Kidney glomerular epithelial cell (primary cell): ENCODE measurements around the gene ADCY5.

Experiments
- DNase-seq: peaks from one replicate; lab custom pipeline; 2025; lab: John Stamatoyannopoulos, UW

Gene ADCY5

DNA sequence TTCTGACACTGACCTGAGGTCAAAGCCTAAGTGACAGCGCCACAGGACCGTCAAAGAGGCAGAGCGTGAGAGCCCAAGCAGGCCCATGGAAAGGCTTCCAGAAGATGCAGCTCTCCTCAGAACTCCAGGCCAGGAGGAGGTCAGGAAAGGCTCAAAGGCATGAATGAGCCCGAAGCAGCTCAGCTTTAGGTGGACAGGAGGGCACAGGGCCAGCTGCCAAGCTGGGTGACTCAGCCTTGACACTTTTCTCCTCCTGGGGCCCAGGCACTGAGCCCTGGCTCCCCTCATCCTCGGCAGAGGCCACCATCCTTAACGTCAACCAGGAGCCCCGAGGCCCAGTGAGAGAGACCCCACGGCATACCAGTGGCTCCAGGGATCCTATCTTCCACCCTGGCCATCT, 62.9 kb downstream of the ADCY5 start:
- DNase-seq = no peak

GRCh38 chr3:123385499-123385898, 63.4 kb downstream of the ADCY5 start:
- no peak for DNase-seq

DNA sequence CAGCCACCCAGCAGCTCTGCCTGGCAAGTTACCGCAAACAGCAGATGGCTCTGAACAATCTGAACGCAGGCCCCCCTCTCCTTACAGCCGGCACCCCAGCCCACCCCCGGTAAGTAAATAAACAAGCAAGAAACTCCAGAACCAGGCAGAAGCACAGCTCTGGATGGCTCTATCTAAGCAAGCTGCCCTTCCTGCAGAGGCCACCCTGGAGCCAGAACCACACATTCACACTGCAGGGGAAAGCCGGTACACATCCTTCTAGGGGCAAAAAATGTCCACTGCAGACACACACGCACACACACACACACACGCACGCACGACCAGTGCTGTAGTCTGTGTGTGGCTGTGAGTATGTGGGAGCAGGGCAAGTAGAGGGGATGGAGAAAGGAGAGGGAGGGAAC, 63.9 kb downstream of the ADCY5 start:
- DNase-seq = no peak

GRCh38 chr3:123384256-123384655, 64.6 kb downstream of the ADCY5 start:
- no peak for DNase-seq

- DNase-seq = no peak
These were observed 65.5 kb downstream of the ADCY5 start for GRCh38 chr3:123383091-123384053.

GRCh38 chr3:123380261-123380660, 68.6 kb downstream of the ADCY5 start:
- DNase-seq = no peak

DNA sequence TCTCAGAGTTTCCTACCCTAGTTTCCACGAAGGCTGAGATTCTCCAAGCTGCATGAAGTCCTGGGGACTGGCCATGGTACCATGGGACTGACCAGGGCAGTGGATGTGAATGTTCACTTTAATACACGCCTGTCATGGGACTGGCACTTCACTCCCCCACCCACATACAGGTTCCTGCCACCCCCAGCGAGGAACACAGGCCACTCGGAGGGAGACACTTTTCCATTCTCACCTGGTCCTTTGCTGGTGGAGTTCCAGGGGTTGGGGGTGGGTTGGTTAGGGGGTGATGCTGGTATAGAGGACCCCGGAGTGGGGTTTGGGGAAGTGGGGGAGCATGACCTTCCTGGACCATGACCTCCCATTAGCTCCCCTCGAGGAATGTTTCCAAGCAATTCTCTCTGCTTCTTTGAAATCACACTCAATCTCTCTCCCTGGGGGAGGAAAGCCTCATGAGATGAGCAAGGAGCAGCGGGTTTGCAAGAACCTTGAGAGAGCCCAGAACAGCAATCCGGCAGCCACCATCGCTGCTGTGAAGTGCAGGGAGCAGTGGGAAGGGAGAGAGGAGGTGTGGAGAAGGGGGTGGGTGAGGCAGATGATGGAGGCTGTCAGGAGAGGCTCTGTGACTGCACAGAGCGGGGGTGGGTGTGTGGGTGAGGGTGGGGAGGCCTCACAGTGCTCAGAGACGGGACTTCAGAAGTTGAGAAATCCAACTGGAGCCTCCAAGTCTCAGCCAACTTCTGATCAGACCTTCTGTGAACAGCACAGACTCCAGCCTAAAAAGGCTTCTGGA, 69.7 kb downstream of the ADCY5 start:
- no peak for DNase-seq

DNA sequence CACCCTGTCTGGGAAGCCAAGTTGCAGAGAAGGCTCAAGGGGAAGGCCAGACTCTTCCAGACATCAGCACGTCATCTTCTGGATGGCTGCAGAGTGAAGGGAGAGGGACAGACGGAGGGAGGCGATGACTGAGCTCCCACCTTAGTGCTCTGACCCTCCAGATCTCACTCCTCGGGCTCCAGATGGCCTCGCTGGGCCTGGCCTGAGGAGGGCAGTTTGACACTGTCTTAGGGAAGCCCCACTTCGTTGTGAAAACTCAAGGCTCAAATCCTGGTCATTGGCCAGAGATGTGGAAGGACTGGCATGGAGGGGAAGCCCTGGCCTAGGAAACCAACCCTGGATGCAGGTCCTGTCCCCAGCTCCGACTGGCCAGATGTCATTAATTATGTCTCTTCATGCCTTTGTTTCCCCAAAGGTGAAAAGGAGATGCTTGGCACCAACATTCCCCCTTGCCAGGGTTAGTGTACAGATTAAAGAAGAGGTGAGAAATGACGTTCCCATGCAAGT, 70.4 kb downstream of the ADCY5 start:
- no peak for DNase-seq

DNA sequence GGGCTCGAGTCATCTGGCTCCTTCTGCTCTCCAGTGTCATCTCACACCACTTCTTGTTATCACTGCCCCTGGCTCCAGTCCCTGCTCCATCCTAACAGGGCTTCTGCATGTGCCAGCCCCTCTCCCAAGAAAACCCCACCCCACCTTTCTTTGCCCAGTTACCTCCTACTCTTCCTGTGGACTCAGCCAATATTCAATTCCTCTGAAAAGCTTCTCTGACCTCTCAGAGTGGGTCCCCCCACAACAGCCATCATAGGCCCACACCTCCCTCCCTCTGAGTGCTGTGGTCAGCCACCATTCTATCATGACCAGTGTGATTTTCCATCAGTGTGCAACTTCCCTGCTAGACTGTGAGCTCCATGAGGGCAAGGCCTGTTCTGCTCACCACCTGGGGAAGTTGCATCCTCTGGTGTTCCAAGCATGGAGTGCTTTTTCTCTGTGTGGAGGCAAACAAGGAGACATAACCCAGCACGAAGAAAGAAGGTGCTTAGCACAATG, 71.6 kb downstream of the ADCY5 start:
- no peak for DNase-seq

- DNase-seq = no peak
These were observed 72.2 kb downstream of the ADCY5 start for GRCh38 chr3:123376451-123377242.

- no peak for DNase-seq
These were observed 73.6 kb downstream of the ADCY5 start for GRCh38 chr3:123375014-123375940.

GRCh38 chr3:123374016-123374415, 74.9 kb downstream of the ADCY5 start:
- DNase-seq = no peak

GRCh38 chr3:123373474-123373987, 75.4 kb downstream of the ADCY5 start:
- no peak for DNase-seq

DNA sequence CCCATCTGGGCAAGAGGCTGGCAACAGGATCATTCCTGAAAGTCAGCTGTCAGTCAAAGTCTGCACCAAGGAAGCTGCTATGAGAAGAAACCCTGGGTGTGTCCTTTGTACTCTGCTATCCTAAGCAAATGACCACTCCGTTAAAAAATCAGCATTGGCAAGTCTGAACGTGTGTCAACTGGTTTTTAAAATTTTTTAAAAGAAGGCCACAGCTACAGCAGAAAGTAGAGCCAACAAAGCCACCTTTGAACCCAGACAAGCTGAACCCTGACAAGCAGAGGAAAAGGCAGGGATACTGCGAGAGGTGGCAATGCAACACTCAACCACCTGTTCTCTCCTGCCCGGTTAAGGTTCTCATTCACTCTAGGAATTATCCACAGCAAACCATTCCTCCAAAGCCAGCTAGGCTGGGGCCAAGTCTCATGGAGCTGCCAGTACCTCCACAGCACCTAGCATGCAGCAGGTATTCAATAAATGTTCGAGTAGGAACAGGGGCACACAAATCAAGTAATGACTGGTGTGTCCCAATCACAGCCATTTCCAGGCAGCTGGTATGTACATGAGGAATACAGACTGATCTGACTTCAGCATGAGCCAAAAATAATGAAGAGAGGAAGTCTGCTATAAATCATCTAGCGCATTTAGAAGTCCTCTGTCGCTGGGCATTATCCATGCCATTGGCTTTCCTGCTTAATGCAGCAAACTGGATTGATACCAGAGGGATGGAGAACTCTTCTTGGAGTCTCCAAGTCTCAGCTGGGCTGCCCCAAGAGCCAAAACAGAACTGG, 76.0 kb downstream of the ADCY5 start:
- no peak for DNase-seq

- no peak for DNase-seq
These were observed 76.8 kb downstream of the ADCY5 start for GRCh38 chr3:123371859-123372685.

DNA sequence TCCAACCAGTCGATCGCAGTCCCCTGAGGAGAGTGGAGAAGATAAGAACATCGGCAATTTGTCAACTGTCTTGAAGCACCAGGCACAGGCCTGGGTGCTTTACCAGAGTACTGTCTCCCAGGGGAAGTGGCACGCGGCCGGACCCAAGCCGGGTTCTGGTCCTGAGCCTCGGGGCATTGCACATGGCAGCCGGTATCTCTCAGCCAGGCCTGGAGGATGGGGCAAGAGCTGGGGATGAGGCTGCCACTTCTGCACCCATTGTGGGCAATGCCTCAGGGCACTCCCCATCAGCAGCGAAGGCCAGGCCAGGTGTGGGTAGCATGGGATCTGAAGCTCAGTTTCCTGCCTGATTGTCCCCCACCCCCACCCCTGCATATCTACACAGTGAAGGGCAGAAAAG, 77.5 kb downstream of the ADCY5 start:
- DNase-seq = no peak

- no peak for DNase-seq
These were observed 78.1 kb downstream of the ADCY5 start for GRCh38 chr3:123370819-123371218.

DNA sequence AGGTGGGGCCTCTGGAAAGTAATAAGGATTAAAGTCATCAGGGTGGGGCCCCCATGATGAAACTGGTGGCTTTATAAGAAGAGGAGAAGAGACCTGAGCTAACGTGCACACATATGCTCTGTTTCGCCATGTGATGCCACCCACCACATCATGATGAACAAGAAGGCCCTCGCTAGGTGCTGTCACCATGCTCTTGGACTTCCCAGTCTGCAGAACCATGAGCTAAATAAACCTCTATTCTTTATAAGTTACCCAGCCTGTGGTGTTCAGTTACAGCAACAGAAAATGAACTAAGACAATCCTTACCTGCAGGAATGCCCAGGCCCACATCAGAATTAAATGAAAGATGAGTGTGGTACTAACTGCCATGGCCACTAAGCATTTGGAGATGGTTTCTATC, 79.8 kb downstream of the ADCY5 start:
- no peak for DNase-seq
